DND-41 (cell line): ENCODE results near the gene NT5M.

Experiments used
- ATAC-seq: fragments of 200-7000 bp; cut with Tn5 transposase; 3 replicates; pipeline ENCODE4 v1.9.1; 2021; ENCODE audit warnings: low read depth; ENCODE audit not compliant: insufficient read depth
- DNase-seq: peaks from one replicate; pipeline ENCODE4 v3.0.0-alpha.2; 2020
- H2AFZ ChIP-seq: 2 replicates; pipeline ENCODE4 v1.6.0; 2012; ENCODE audit warnings: low read depth, low read length
- H3K27ac ChIP-seq: 2 replicates; pipeline ENCODE4 v1.5.1; 2012; ENCODE audit warnings: low read length, inconsistent platforms
- H3K27me3 ChIP-seq: fragments of 200-600 bp; sonication (generic); 2 replicates; pipeline ENCODE4 v1.6.0; 2012; ENCODE audit warnings: low read length, mild to moderate bottlenecking, inconsistent platforms; ENCODE audit not compliant: insufficient read depth, poor library complexity
- H3K36me3 ChIP-seq: 2 replicates; pipeline ENCODE4 v1.5.1; 2012; ENCODE audit warnings: low read length, inconsistent platforms; ENCODE audit not compliant: insufficient read depth
- H3K4me1 ChIP-seq: 2 replicates; pipeline ENCODE4 v1.5.1; 2012; ENCODE audit warnings: mild to moderate bottlenecking, low read length; ENCODE audit not compliant: insufficient read depth
- H3K4me2 ChIP-seq: 2 replicates; pipeline ENCODE4 v1.6.0; 2012; ENCODE audit warnings: mild to moderate bottlenecking, moderate library complexity, low read length, inconsistent platforms; ENCODE audit not compliant: insufficient read depth
- H3K4me3 ChIP-seq, 2 experiments: fragments of 200-600 bp in 1 of 2; shearing (Covaris generic) in 1 of 2; 2 replicates each; pipeline ENCODE4 v1.5.1; 2012 to 2016; ENCODE audit warnings: inconsistent platforms in 2 of 2, low read length in 2 of 2, mild to moderate bottlenecking in 2 of 2, low read depth in 1 of 2, moderate library complexity in 1 of 2
- H3K79me2 ChIP-seq: 2 replicates; pipeline ENCODE4 v1.6.0; 2012; ENCODE audit warnings: low read length, inconsistent platforms; ENCODE audit not compliant: insufficient read depth
- H3K9ac ChIP-seq: 2 replicates; pipeline ENCODE4 v1.6.0; 2012; ENCODE audit warnings: low read depth, mild to moderate bottlenecking, inconsistent platforms, low read length, moderate library complexity
- H3K9me3 ChIP-seq: 2 replicates; pipeline ENCODE4 v1.5.1; 2012; ENCODE audit warnings: low read length, moderate library complexity, mild to moderate bottlenecking, inconsistent platforms; ENCODE audit not compliant: insufficient read depth, severe bottlenecking
- H4K20me1 ChIP-seq: 2 replicates; pipeline ENCODE4 v1.6.0; 2012; ENCODE audit warnings: low read length; ENCODE audit not compliant: insufficient read depth
- CTCF ChIP-seq: IDR thresholded peaks from 2 replicates; pipeline ENCODE4 v1.5.1; 2012; ENCODE audit warnings: borderline replicate concordance, low read length, moderate library complexity, mild to moderate bottlenecking; ENCODE audit not compliant: poor library complexity, severe bottlenecking; ENCODE audit errors: extremely low read depth
- EZH2 ChIP-seq: IDR thresholded peaks from 3 replicates; pipeline ENCODE4 v1.6.1; 2012; ENCODE audit warnings: borderline replicate concordance, low read depth, mild to moderate bottlenecking, moderate library complexity, low read length, inconsistent platforms; ENCODE audit not compliant: severe bottlenecking

NT5M gene

GRCh38 chr17:17350491-17351355, 47.5 kb downstream of the NT5M start:
- Histone ChIP-seq H3K79me2 (no peaks in the 10 kb centered on the region), H3K4me3 (no peak overlapping the region), H3K27ac (no peak overlapping the region), H3K36me3 (no peaks in the 10 kb centered on the region), H3K9me3 (no peaks in the 10 kb centered on the region), H3K9ac (no peak overlapping the region), H3K4me2 (no peak overlapping the region), H3K27me3 (no peaks in the 10 kb centered on the region), H4K20me1 (no peaks in the 10 kb centered on the region; the same call in 1 of the 2 replicates), H3K4me1 (peaks cover 11% of the 10 kb centered on the region), H2AFZ (no peak overlapping the region)
- DNase-seq: no peak
- ATAC-seq: no peak
- TF ChIP-seq EZH2 (no peak), CTCF (no peak)

GRCh38 chr17:17351356-17351891, 48.3 kb downstream of the NT5M start:
- no peak for ATAC-seq
- Histone ChIP-seq H3K4me1 (peaks cover 18% of the 10 kb centered on the region), H2AFZ (no peak overlapping the region), H3K9me3 (no peaks in the 10 kb centered on the region), H3K4me2 (no peak overlapping the region), H4K20me1 (no peaks in the 10 kb centered on the region; the same call in 1 of the 2 replicates), H3K4me3 (no peak overlapping the region), H3K27me3 (no peaks in the 10 kb centered on the region), H3K36me3 (no peaks in the 10 kb centered on the region), H3K9ac (no peak overlapping the region), H3K27ac (no peak overlapping the region), H3K79me2 (no peaks in the 10 kb centered on the region)
- DNase-seq: no peak
- TF ChIP-seq CTCF (no peak), EZH2 (no peak)

- H3K36me3 ChIP-seq: no peaks in the 10 kb centered on the region
- no peak overlapping the region for H3K27ac ChIP-seq
- TF ChIP-seq CTCF (no peak), EZH2 (no peak)
- no peaks in the 10 kb centered on the region for H3K27me3 ChIP-seq
- H2AFZ ChIP-seq: no peak overlapping the region
- no peaks in the 10 kb centered on the region; the same call in 1 of the 2 replicates for H4K20me1 ChIP-seq
- no peak for ATAC-seq
- no peaks in the 10 kb centered on the region for H3K79me2 ChIP-seq
- H3K4me1 ChIP-seq: peaks cover 23% of the 10 kb centered on the region
- no peak for DNase-seq
- no peak overlapping the region for H3K9ac ChIP-seq
- H3K9me3 ChIP-seq: no peaks in the 10 kb centered on the region
- no peak overlapping the region for H3K4me3 ChIP-seq
- H3K4me2 ChIP-seq: no peak overlapping the region
These were observed 49.0 kb downstream of the NT5M start for GRCh38 chr17:17351901-17352781.
